ENCODE measurements around the gene EXOC4.
A peak's percentile ranks its signal among the peaks of the same experiment; 100 is the strongest.
"Not testable (repeated sequence)": the region's sequence is repeated elsewhere in the genome, so short reads cannot be mapped to it uniquely, and the experiment has no call there.

The EXOC4 gene

DNA sequence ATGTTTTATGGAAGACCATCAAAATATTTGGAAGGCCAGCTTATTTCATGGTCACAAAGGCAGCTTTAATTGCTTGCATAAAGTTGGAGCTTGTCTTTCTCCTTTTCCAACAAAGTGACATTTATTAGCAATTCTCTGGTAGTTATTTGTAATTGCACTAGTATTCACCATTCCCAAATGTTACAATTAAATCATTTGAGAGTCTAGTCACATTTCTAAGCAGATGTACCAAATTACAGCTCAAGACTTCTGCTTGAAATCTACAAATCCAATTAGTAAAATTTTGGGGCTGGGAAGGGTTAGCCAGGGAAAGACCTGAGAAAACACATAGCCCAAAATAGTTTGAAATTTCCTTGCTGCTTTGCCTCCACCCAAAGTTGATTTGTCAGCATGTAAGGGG lies 498.2 kb downstream of the EXOC4 start:
- DNase-seq (ENCODE audit: low spot score), result no peak

GRCh38 chr7:133753513-133753912 lies 500.6 kb downstream of the EXOC4 start:
- no peak for DNase-seq (ENCODE audit: low spot score)

- no peak for DNase-seq (ENCODE audit: low spot score)
These were observed 501.8 kb downstream of the EXOC4 start for GRCh38 chr7:133754708-133755107.

- DNase-seq (ENCODE audit: low spot score), result no peak
These were observed 503.0 kb downstream of the EXOC4 start for GRCh38 chr7:133755901-133756300.

GRCh38 chr7:133761443-133761842 lies 508.6 kb downstream of the EXOC4 start:
- no peak for DNase-seq (ENCODE audit: low spot score)

DNA sequence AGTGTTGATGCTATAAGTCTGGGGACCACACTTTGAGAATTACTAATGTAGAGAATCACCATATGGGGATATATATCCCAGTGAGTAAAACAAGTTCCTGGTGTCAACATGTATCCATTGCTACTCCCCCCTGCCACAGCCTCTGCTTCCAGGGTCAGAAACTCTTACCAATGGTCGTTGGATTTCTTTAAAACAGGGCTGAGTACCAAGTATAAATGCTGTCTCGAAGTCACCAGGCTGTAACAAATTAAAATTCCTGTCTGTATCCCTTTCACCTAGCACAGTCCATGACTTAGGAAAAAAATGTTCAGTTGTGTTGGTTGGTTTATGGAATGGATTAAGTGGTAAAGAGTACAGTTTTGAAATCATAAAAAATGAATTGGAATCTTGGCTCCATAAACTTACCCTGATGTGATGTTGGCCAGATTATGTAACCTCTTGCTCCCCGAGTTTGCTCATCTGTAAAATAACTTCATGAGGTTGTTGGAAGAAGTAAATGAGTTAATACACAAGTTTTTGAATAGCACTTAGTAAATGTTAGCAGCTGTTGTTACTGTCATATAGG lies 510.3 kb downstream of the EXOC4 start:
- no peak for DNase-seq (ENCODE audit: low spot score)

DNA sequence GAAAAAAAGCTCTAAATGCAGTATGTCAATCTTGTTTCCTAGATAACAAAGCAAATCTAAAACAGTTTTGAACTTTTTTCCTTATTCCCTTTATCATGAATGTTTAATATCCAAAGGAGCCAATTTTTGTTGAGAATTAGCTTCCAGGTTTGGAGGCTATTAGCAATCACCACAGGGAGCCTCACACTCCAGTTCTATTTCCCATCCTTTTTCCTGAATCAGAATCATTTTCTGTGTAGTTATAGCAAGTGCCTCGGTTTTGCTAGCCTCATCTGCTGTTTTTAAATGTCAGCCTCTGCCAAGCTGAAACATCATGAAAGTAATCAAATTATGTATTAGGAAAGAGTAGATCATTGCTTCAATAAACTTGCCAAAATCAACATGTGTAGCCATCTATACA lies 516.8 kb downstream of the EXOC4 start:
- DNase-seq (ENCODE audit: low spot score), result no peak

GRCh38 chr7:133770863-133771492 lies 518.1 kb downstream of the EXOC4 start:
- DNase-seq (ENCODE audit: low spot score), result peak; percentile 14

GRCh38 chr7:133771788-133772419 lies 519.0 kb downstream of the EXOC4 start:
- no peak for DNase-seq (ENCODE audit: low spot score)

GRCh38 chr7:133773601-133774000 lies 520.7 kb downstream of the EXOC4 start:
- DNase-seq (ENCODE audit: low spot score), result no peak

GRCh38 chr7:133775201-133775600 lies 522.3 kb downstream of the EXOC4 start:
- no peak for DNase-seq (ENCODE audit: low spot score)

DNA sequence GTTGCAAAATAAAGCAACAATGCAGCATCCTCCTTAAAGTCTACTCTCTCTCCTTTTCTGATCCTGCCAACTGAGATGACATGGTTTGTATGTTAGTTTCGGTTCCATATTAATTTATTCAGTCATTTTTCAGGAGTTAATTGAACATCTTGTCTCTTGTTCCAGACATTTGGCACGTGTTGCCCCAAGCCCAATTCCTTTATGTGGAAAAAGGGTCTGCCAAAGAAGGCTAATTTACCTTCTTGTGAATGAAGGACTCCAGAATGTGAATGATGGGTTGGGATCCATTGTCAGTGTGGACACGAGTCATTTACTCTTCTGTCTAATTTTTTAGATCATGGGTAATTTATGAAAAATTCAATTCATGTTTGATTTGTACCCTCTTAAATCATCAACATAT lies 523.4 kb downstream of the EXOC4 start:
- DNase-seq (ENCODE audit: low spot score), result no peak

- DNase-seq (ENCODE audit: low spot score), result no peak
These were observed 524.8 kb downstream of the EXOC4 start for GRCh38 chr7:133777701-133778100.

DNA sequence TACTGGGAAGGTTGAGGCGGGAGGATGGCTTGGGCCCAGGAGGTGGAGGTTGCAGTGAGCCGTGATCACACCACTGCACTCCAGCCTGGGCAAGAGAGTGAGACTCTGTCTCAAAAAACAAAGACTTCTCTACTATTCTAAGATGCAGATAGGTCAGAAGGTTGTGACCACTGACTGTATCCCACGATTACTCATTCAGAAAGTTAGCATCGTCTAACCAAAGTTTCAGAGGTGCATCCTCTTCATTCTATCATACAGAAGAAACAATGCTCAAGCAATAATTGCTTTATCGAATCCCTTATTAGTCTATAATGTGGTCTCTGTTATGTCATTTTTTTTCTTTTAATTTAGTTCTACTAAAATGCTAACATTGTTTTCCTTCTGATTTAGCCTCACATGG lies 525.6 kb downstream of the EXOC4 start:
- DNase-seq (ENCODE audit: low spot score), result no peak

- not testable (repeated sequence) for DNase-seq (ENCODE audit: low spot score)
These were observed 526.7 kb downstream of the EXOC4 start for GRCh38 chr7:133779538-133779937.

DNA sequence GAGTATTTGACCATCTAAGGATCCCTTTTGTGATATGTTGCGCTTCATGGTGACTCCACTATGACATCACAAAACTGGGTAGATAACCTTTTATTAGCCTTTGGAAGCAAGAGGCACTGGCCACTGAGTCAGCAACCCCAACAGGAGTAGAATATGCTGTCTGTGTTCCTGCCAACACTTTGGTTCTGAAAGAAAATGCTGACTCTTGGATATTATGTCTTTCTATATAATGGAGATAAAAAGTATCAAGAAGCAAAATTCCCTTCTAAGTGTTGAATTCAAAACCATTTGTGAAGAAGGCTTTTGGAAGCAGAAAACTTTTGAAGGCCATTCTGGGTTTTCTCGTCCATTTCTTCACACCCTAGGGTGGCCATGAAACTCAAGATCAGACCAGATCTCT lies 528.0 kb downstream of the EXOC4 start:
- no peak for DNase-seq (ENCODE audit: low spot score)

GRCh38 chr7:133781486-133782090 lies 528.7 kb downstream of the EXOC4 start:
- DNase-seq (ENCODE audit: low spot score), result no peak

GRCh38 chr7:133782470-133782869 lies 529.6 kb downstream of the EXOC4 start:
- no peak for DNase-seq (ENCODE audit: low spot score)

DNA sequence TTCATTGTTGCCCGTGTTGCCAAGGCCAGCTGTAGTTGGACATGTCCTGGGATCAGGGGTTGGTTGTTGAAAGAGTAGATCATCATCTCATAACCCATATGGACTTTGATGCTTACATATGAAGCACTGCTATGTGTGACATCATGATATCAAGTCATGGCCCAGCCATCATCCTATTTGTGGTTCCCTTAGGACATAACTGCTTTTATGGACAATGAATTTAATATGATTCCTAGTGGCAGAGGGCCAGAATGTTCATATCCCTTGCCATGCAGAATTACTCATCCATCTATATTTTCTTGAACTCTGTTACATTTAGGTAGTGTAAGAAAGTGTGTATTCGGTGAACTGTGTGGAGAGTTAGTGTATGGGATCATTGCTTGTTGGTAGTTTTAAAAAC lies 530.4 kb downstream of the EXOC4 start:
- DNase-seq (ENCODE audit: low spot score), result no peak

- no peak for DNase-seq (ENCODE audit: low spot score)
These were observed 531.7 kb downstream of the EXOC4 start for GRCh38 chr7:133784486-133785001.

- DNase-seq (ENCODE audit: low spot score), result no peak
These were observed 533.6 kb downstream of the EXOC4 start for GRCh38 chr7:133786401-133786937.

- DNase-seq (ENCODE audit: low spot score), result no peak
These were observed 537.1 kb downstream of the EXOC4 start for GRCh38 chr7:133789974-133790373.

DNA sequence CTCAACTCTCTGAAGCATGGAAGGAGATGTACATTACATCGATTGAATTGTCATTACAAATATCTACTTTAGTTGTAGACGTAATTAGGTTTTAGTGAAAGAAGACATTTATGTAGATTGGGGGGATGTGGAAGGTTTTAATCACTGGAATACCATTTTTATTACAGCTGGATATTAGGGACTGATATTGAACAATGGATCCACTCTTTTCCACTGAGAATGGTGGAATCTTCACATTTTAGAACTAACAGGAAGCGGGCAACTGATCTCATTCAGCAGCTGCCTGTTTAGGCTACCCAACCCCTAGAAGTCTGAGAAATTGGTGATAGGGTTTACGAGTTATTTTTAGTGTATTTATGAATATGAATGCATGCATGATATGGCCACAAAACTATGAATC lies 538.0 kb downstream of the EXOC4 start:
- DNase-seq (ENCODE audit: low spot score), result no peak
